SKM-1 (cell line): ENCODE data around the gene DMAC2.
"Not testable (repeated sequence)": the region's sequence is repeated elsewhere in the genome, so short reads cannot be mapped to it uniquely, and the experiment has no call there.

Source experiments
- DNase-seq: peaks from one replicate; lab custom pipeline; 2025; ENCODE audit not compliant: unreplicated experiment; lab: John Stamatoyannopoulos, UW

DMAC2 gene

DNA sequence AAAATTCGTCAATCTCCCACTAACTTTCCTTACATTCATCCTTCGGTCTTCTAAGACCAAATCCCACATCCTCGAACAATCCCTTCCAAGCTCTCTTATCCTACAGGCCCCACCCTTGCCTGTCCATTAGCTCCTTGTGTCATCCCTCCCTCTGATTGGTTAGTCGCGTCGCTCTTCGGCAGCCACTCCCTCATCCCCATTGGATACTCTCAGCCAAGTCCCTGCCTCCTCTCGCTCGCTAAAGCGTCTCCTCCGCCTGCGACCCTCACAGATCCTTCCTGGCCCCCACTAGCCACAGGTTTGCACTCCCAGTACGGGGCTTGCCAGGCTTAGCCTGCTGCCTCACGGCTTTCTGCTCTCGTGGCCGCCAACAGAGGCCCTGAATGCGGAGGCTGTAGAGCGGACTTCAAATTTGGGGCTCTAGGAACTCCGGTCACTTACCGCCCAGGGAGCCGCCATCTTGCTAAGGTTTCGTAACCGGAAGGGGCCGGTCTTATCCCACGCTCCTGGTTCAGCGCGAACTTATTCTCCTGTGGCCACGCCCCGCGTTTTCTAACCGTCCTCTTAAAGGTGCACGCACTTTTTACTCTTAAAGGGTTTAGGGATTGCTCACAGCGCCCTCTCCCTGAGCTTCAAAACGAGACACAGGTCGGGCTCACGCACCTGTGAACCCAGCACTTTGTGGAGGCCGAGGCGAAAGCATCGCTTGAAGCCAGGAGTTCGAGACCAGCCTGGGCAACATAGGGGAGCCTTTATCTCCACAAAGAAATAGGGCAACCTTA lies at the start of gene DMAC2:
Gene DMAC2 (minus strand): TSS at position 472 of the 782 bp plus-strand sequence. CDS start 13 bp downstream, at position 459.
- peak; percentile 96 for DNase-seq

DNA sequence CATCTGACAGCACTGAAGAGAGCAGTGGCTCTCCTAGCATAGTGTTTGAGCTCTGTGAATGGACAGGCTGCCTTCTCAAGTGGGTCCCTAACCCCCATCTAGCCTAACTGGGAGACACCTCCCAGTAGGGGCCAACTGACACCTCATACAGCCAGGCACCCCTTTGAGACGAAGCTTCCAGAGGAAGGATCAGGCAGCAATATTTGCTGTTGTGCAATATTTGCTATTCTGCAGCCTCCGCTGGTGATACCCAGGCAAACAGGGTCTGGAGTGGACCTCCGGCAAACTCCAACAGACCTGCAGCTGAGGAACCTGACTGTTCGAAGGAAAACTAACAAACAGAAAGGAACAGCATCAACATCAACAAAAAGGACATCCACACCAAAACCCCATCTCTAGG lies 47.2 kb upstream of the DMAC2 start:
- not testable (repeated sequence) for DNase-seq

DNA sequence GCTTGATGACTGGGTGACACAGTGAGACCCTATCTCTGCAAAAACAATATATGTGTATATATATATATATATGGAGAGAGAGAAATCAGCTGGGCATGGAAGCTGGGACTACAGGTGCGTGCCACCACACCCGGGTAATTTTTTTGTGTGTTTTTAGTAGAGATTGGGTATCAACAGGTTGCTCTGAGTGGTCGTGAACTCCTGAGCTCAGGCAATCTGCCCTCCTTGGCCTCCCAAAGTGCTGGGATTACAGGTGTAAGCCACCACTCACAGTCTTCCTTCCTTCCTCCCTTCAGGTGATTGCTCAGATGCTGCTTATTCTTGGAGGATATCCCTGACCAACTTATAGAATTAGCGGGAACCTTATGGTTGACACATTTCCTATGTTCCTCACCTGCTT lies 45.1 kb upstream of the DMAC2 start:
- no peak for DNase-seq

DNA sequence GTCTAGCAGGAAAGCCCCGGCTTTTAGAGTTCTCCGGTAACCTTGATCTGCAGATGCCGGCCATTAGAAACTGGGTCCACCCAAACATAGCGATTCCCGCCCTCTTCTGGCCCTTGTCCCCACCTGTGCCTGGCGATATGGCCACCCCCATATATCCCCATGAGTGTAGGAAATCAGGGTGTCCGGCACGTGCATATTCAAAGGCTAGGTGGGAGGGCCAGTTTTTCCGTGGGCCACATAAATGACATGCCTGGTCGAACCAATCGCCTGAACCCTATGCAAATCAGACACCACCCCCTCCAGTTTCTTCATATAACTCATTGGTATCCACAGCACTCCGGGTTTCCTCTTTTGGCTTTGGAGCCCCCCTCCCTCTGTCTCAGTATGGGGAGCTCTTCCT lies 40.6 kb upstream of the DMAC2 start:
- no peak for DNase-seq

DNA sequence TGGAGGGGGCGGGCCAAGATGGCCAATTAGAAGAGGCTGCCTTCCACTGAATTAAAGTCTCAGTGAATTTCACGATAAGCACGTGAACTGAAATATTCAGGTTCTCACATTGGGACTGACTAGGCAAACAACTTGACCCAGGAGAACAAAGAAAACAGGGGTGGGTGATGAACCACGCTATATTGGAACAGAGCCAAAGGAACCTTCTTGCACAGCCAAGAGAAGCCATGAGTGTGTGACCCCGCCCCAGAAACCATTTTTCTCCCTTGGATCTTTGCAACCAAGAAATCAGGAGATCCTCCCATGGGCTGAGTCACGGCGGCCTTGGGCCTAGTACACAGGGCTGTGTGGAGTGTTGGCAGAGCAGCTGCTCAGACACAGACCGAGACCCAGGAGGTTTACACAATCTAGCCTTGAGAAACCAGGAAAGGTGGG lies 40.1 kb upstream of the DMAC2 start:
- no peak for DNase-seq

DNA sequence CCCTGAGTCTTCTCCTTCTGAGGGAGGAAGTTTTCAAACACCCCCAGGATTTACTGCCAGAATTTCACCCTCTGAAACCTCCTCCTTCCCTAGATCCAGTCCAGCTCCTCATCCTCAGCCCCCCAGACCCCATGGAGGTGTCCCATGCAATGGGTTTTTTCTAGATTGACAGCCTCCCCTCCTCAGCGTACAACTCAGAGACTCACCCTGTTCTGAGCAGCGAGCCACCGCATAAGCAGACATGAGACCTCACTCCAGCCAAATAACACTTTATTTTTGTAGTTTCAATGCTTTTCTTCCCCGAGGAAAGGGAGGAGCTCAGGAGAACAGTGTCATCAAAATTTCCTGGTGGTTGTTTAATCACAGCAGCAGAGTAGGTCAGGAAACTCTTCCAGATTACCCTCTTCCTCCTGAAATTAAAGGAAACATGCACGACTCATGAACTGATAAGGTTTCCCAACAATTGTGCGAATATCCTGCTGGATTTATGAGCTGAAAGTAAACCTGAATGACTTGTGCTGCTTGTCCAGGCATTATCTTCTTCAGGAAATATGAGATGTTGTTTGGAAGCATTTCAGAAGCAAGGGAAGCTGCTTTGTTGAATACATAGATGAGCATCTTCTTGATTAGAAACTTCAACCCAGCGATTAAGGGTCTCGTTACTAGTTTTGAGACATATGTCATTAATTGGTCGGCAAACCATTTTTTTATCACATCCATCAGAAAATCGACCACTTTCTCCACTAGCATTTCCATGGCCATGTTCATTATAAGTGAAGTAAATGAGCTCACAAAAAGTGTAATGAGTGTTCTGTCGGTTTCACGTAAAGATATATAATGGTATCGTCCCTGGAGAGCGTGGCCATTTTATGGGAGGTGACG lies 39.4 kb upstream of the DMAC2 start:
- no peak for DNase-seq

DNA sequence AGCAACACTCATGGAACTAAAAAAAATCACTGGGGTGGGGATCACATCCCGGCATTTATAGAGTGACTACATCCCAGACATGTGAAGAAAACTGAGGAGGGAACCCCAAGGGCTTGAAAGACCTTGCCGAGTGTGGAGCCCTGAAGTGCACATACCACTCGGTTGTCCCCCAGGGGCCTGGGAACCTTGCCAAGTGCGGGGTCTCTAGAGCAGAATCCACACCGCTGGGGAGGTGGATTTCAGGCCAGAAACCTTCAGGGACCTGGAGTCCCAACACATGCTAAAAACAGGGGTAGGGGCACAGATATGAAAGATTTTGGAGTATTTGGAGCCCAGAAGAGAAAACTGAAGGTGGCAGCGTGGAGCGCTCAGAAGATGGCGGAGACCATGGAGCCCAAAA lies 38.5 kb upstream of the DMAC2 start:
- no peak for DNase-seq

DNA sequence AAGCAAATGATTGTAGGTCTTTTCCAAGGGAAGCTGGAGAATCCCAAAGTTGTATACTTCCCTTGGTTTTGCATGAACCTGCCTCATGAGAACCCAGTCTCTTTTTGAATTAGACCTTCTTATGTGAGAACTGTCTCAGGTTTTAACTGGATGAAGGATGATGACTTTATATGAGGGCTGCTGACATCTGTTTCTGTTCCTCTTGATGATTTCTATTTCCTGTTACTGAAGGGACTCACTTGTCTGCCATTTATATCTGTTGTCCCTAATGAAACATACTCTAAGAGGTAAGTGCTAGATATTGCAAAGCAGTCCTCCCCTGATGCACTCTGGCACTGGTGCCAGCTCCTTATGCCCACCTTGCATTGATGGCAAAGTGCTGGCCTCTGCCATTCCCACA lies 36.9 kb upstream of the DMAC2 start:
- DNase-seq = no peak

DNA sequence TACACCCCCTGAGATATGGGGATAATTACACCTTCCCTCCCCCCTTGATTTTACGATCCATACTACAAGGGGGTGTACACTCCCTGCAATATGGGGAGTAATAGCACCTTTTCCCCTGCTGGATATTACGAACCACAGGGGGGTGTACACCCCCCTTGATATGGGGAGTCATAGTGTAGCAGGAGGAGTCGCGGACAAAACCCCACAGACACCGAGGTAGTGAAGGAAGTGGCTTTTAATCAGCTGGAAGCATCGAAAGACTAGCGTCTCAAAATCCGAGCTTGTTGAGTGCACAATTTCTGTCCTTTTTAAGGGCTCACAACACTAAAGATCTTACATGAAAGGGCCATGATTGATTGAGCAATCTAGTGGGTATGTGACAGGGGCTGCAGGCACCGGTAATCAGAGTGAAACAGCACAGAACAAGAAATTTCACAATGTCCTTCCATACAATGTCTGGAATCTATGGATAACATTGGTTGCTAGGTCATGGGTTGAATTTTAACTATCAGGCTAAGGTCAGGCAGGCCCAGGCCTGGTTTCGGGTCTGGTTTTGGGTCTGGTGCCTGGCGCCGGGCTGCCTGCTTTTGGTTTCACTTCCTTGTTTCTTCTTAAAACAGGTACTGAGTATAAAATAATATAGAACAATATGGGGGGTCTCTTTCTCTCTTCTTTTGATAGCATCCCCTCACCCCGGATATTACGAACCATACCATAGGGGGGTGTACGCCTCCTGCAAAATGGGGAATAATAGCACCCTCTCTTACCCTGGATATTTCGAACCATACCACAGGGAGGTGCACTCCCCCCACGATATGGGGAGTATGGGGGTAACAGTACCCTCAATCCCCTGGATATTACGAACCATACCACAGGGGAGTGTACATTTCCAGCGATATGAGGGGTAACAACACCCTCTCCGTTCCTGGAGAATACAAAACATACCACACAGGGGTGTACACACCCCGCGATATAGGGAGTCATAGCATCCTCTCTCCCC lies 23.8 kb upstream of the DMAC2 start:
- DNase-seq = not testable (repeated sequence)

DNA sequence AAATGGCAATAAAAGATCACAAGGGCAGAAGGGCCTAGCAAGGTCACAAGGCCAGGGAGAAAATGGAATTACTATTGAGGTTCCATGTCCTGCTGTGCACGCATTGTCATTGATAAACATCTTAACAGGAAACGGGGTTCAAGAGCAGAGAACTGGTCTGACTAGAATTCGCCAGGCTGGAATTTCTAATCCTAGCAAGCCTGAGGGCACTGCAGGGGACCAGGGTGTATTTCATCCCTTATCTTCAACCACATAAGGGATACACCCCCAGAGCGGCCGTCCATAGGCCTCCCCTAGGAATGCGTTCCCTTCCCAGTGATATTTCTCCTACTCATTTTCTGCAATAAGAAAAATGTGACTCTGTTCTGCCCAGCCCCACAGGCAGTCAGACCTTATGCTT lies 22.8 kb upstream of the DMAC2 start:
- no peak for DNase-seq

DNA sequence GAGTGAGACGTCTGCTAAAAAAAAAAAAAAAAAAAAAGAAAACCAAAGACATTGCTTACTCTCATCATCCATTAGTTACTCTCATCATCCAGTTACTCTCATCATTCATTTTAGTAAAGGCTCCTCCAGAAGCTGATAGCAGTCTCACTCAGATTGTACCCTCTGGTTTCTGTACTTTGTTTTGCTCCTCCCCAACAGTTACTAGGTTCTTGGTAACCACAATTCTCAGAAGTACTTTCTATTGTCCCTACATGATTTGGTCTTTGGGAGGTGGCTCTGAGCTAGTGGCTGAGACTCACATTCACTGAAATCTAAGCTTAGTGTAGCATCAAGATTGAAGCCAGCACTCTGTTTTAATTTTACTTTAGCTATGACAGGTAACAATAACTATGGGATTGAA lies 17.5 kb upstream of the DMAC2 start:
- no peak for DNase-seq

DNA sequence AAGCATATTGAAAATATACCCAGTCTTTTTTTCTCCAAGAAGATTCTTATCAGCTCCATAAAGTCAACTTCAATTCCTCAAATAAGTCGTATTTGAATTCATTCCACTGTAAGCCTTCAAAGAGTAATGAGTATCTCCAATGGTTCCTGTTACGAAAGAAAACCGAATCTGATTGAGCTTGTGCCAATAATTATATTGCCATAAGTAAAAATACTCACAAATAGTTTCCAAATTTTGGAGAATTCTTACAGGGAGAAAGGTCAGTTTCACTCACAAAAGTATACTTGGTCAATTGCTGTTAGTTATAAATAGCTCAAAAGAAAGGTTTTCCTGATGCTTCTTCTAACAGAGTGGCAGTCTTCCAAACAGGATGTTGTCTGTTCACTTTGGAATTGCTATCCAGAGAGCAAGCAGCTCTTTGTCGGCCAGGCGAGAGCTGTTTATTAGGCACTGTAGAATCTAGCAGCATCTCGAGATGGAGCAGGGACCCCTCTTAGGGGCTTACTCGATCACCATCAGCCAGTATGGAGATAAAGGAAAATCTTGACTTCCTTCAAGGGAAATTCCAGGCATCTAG lies 16.7 kb upstream of the DMAC2 start:
- DNase-seq = no peak

DNA sequence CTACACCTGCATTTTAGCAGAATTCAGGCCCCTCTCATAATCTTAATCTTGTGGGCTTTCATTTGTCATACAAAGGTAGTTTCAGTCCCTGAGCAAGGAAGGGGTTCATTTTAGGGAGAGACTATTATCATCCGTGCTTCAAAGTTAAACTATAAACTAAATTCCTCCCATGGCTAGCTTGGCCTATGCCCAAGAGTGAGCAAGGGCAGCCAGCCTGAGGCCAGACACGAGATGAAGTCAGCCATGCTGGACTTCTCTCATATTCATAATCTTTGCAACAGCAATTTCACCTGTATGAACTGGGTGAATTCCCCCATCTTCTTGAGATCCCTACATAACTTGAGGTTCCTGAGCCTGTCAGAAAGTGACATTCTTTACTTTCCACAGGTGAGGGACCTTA lies 16.2 kb upstream of the DMAC2 start:
- DNase-seq = no peak

DNA sequence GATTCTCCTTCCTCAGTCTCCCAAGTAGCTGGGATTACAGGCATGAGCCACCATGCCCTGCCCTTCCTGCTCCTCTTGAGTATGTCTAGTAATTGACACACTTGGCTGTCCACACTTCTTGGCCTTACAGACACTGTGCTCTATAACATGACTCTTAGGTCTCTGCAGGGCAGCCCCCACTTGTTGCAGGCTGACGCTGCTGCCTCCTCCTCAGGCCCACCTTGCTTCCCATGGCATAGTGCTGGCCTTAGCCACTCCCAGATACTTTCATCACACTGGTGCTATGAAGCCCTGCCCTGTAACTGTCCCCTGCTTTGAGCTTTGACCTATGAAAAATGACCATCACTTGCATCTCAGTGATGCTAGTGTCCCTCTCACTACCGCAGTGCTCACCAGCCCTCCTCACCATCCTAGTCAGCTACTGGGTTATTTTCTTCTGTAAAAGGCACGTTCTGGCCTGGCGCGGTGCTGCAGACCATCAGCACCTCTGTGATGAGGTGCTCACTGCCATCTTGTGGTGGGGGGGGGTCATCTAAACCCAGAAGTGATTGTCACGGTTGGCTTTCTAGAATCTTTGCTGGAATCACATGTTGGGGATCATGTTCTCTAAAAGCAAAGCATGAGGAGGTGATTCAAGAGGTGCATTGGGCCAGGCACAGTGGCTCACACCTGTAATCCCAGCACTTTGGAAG lies 13.0 kb upstream of the DMAC2 start:
- DNase-seq = no peak

DNA sequence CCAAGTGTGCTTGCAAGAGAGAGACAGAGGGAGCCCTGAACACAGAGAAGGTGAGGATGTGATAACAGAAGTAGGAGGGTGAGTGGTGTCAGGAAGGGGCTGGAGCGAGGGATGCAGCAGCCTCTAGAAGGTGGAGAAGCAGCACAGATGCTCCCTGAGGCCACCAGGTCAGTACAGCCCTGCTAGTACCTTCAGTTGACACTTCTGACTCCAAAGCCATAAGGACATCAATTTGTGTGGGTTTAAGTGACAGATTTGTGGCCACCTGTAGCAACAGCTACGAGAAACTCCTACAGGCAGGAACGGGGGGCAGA lies 10.1 kb upstream of the DMAC2 start:
- no peak for DNase-seq

DNA sequence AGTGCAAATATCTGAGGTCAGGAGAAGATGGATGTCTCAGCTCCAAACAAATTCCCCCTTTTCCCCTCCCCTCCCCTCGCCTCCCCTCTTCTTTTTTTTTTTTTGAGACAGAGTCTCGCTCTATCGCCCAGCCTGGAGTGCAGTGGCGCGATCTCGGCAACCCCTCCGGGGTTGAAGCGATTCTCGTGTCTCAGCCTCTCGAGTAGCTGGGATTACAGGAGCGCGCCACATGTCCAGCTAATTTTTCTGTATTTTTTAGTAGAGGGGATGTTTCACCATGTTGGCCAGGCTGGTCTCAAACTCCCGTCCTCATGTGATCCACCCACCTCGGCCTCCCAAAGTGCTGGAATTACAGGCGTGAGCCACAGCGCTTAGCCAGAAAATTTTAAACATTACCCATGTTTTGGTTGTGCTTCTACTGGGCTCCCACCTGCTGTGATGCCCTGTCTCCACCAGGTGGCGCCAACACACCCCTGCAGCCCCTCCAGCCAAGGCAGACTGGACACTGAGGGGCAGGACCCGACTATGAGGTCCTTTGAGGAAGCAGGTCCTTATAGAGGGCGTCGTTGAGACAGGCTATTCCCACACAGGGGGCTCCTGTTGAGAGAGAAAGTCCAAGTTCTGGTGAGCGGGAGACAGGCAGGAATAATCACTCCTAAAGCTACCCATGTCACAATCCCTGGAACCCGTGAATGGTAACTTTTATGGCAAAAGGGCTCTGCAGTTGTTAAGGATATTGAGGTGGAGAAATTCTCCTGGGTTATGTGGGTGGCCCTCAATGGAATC lies 9.6 kb upstream of the DMAC2 start:
- DNase-seq = peak; percentile 33

DNA sequence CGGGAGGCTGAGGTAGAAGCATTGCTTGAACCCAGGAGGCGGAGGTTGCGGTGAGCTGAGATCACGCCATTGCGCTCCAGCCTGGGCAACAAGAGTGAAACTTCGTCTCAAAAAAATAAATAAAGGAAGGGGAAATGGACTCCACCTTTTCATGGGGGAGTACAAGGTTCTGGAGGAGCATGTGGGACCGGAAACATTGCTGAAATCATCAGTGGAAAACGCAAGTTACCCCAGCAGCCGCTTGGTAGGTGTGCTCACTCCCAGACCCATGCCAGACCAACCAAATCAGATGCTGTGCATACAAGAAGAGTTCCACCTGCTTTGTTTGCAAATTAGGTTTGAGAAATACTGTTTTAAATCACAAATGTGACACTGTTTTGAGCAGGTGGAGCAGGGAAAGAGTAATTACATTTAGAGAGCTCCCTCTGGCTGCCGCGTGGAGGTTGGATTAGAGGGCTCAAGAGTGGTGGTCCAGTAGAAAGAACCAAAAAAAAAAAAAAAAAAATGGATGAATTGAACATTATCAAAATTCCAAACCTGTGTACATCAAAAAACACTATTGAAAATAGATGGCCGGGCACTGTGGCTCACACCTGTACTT lies 8.1 kb upstream of the DMAC2 start:
- DNase-seq = no peak

DNA sequence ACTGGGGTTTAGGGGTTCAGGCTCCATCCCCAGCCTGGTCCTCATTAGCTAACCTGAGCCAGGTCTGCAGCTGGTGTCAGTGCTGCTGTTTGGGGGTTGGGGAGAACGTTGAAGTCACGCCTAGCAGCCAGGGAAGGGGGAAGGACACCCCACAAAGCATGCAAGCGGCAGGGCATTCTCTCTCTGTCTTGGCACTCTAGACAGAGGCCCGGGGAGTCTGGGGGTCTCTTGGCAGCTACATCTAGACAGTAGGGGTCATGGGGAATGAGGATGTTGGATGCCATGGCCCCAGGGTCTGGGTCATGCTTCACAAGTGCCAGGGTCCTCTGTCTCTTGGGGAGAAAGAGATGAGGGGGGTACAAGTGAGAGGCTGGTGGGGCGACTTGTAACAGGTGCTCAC lies 5.9 kb upstream of the DMAC2 start:
- DNase-seq = no peak

DNA sequence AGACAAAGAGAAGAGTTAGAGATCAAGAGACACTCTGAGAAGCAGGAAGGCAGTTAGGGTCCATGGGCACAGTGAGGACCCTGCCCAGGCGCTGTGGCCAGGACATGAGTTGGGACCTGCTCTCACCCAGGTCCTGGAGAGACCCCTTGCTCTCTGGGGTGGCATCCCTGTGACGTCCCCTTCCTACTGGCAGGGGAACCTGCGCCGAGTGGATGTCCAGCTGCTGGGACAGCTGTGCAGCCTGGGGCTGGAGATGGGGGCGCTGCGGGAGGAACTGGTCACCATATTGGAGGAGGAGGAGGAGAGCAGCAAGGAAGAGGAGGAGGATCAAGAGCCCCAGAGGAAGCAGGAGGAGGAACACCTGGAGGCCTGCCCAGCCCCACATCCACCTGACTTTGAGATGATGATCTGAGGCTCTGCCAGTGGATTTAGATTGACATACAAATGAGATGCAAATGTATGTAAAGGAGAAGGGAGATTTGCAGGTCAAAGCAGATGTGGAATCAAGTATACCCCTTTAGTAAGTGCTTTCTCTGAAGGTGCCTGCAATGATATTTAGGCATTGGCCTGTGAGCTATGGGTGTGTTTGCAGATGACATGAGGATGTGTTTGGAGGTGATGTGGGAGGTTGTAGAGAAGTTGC lies 4.2 kb upstream of the DMAC2 start:
- DNase-seq = no peak
